ENCODE results near the gene CCDC149.

CCDC149 gene

GRCh38 chr4:24840826-24841543, 71.9 kb downstream of the CCDC149 start:
- DNase-seq (ENCODE audit: low read depth), result no peak

- no peak for DNase-seq (ENCODE audit: low read depth)
These were observed 72.5 kb downstream of the CCDC149 start for GRCh38 chr4:24840362-24840761.

DNA sequence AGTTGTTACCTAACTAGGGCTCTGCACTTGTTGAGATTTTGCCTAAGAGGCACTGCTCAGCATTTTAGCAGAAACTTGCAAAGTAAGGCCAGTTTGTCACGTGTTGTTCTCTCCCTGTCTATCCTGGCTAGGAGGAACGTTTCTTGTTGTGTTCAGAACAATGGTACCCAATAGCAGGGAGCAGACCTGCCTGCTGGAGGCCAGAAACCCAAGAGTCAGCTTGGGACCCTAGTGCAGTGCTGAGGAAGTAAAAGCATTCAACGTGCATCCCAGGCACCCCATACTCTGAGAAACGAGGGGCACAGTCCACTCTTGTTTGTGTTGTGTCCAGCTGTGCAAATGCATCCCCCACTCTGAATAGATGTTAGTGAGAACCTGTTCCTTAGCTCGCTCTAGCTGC, 75.1 kb downstream of the CCDC149 start:
- DNase-seq (ENCODE audit: low read depth), result no peak

DNA sequence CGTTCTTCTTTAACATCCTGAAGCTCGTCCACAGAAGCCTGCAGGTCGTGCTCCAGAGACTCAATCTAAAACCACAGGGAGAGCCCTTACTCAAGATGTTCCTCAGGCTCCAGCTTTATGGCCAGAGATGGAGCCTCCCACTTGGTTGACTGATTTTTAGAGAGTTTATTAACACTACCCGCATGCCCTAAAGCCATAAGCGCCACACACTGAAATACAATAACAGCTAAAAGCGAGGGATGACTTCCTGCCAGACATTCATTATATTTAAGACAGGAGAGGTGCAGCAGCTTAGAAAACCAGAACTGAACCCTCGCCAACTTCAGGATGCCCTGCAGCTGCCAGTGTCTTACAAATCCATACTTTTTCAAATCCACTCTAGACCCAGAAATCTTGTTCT, 75.5 kb downstream of the CCDC149 start:
- no peak for DNase-seq (ENCODE audit: low read depth)

- DNase-seq (ENCODE audit: low read depth), result no peak
These were observed 76.1 kb downstream of the CCDC149 start for GRCh38 chr4:24836661-24837242.

DNA sequence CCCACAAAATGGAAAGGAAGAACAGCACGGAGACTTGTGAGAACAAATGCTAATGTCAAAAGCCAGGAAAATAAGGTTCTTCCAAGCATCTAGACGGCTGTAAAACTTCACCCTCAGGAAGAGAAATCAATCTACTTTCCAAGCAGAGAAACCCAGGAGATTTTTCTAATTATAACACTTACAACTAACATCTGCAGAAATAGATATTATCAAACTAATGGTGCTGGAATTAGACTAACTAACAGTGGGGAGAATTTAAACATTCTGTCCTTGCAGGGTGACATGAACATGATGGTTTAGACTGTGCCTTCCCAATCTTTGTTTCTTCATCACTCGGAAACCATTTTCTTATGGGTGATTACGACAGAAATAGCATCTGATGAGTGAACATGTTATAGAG, 77.1 kb downstream of the CCDC149 start:
- no peak for DNase-seq (ENCODE audit: low read depth)

GRCh38 chr4:24831637-24832036, 81.2 kb downstream of the CCDC149 start:
- no peak for DNase-seq (ENCODE audit: low read depth)

- no peak for DNase-seq (ENCODE audit: low read depth)
These were observed 88.1 kb downstream of the CCDC149 start for GRCh38 chr4:24824720-24825119.

GRCh38 chr4:24820541-24820940, 92.3 kb downstream of the CCDC149 start:
- DNase-seq (ENCODE audit: low read depth), result no peak

DNA sequence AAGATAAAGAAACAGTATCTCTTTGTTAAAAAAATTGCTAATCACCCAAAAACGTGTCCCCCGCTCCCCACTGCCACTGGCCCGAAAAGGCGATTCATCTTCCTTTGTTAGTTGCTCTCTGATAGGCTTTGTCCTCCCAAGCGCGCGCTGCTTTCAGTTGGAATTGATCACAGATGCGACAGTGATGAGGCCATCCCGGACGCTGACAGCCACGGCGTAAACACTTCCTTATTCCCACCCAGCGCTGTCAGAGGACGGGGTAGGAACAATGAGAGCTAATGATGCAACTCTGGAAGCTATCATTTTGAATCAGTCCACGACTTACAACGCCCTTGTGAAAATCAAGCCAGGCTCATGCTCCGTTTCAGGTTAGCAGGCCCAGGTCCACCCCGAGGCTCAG, 96.0 kb downstream of the CCDC149 start:
- no peak for DNase-seq (ENCODE audit: low read depth)

DNA sequence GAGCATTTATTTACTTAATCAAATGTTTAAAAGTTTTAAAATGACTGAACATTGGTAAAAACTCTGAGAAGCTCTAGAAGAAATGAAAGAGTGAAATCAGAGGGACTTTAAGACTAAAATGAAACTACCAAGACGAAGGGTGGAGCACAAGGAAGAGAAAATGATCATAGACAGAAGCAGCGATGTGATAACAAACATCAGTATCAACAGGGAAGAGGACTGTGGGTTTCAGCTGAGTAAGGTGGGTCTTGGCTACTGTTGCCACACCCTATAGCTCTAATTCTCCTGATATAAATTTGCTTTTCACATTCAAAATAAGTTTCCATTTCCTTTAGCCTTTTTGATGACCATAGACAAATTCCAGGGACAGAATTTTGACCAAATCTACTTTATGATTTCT, 99.1 kb downstream of the CCDC149 start:
- DNase-seq (ENCODE audit: low read depth), result no peak

GRCh38 chr4:24810871-24811631, 101.8 kb downstream of the CCDC149 start:
- DNase-seq (ENCODE audit: low read depth), result no peak

- no peak for DNase-seq (ENCODE audit: low read depth)
These were observed 102.9 kb downstream of the CCDC149 start for GRCh38 chr4:24809815-24810405.

DNA sequence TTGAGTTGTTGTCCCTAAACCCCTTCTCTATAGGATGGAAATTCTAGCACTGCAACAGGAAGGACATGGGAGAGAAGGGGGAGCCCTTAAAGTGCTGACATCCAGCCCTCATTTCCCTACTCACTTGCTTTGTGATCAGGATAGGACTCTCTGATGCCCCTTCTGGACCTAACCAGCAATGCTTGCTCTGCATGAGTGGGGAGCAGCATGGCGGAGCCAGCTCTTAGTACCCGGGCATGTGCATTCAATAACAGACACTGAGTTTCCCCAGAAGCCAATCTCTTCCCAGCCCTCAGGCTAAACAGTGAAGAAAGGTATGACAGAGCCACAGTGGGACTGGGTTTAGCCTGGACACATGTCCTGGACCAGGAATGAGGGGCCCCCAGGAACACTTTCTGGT, 103.5 kb downstream of the CCDC149 start:
- no peak for DNase-seq (ENCODE audit: low read depth)

GRCh38 chr4:24808955-24809354, 103.9 kb downstream of the CCDC149 start:
- no peak for DNase-seq (ENCODE audit: low read depth)

DNA sequence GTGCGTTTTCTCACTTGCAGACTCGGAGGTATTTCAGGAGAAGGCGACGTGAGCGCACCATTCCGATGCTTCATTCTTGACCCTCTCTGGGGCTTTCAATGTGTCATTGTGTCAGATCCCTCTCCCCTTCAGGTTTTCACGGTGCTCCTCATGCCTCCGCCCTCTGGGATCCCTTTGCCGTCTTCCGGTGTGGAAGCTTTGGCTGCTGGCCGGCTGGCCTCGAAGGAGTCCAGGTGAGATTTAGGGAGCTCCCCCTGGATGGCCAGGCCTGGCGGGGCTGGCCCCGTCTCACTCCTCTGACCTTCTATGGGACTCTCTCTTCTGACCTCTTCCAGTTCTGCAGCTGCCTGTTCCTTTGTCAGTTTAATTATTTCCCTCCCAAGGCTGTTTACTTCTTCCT, 104.6 kb downstream of the CCDC149 start:
- no peak for DNase-seq (ENCODE audit: low read depth)

- no peak for DNase-seq (ENCODE audit: low read depth)
These were observed 105.2 kb downstream of the CCDC149 start for GRCh38 chr4:24807611-24808010.

DNA sequence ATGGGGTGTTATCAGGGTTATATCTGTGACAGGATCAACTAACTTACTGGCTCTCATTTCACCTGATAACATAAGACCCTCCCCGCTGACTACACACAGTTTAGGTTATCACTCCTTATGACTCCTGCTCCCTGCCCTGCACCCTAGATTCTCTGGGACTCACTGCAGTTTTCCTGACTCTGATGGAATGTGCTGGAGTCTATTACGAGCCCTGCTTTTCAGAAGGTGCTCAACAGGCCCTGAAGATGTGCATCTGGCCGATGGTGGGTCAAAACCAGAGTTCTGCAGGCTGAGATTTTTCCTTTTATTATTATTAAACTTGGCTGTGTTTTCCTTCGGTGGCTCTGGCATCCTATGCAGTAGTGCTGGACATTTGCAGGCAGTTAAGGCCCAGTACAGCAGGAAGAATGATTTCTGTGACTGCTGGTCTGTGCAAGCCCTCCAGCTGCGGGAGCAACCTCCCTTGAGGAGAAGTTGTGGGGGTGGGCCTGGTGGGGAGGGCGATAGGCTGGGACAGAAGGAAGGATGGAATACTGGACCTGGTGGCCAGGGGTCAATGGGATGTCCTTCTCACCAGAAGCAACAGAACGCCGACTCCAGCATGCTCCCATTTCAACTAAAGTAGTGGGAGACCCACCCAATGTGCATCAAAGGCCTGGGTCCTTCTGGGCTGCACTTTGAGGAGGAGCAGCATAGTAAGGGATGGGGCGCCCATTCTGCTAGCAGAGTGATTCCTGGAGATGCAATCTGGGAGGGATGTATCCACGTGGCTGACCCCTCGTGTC, 106.4 kb downstream of the CCDC149 start:
- no peak for DNase-seq (ENCODE audit: low read depth)

GRCh38 chr4:24805566-24805965, 107.3 kb downstream of the CCDC149 start:
- peak; percentile 42 for DNase-seq (ENCODE audit: low read depth)

DNA sequence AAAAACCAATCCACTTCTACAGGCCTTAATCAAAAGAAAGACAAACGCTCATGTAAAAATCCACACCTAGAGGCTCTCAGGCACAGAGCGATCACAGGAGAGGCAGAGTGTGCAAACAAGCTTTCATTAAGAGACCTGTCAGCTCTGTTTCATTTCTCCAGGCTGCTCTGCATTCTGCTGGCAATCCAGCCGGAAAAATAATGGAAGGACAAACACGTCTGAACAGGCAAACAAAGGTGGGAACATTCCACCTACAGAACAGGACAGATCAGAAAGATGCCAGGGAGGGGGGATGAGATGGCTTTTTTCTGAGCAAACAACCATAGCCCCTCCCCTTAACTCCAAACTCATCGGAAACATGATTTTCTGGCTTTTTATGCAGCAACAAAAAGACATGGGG, 107.8 kb downstream of the CCDC149 start:
- DNase-seq (ENCODE audit: low read depth), result no peak

- DNase-seq (ENCODE audit: low read depth), result no peak
These were observed 110.2 kb downstream of the CCDC149 start for GRCh38 chr4:24802648-24803047.
